ENCODE data around the gene STK32B.

GRCh38 chr4:5222951-5223350, 171.7 kb downstream of the STK32B start:
- TF ChIP-seq CTCF (IDR thresholded peaks at IDR 0.05) (no peak), POLR2A (IDR thresholded peaks at IDR 0.05) (no peak)
